GM23338 (cell line): ENCODE measurements around the gene NPY2R. TPM values are rescaled to one million over a fixed set of nuclear protein-coding genes. Genes with fewer than 3 reads are reported as not detected.

Experiments used
- ATAC-seq: fragments of 200-7000 bp; cut with Tn5 transposase; 3 replicates; pipeline ENCODE4 v1.9.1; 2020
- DNase-seq: peaks from one replicate; pipeline ENCODE4 v3.0.0-alpha.2; 2015; ENCODE audit warnings: low spot score
- H2AFZ ChIP-seq: fragments of 200-600 bp; sonication (generic); 2 replicates; pipeline ENCODE4 v1.8.0; 2016; ENCODE audit warnings: antibody characterized with exemption, mild to moderate bottlenecking, moderate library complexity
- H3F3A ChIP-seq: fragments of 200-600 bp; sonication (generic); replicated peaks from 2 replicates; pipeline ENCODE4 v1.8.0; 2017; ENCODE audit warnings: antibody characterized with exemption, mixed run types, low read depth
- H3K27ac ChIP-seq: fragments of 200-600 bp; sonication (generic); 2 replicates; pipeline ENCODE4 v1.6.1; 2016; ENCODE audit warnings: low read depth
- H3K27me3 ChIP-seq: fragments of 200-600 bp; sonication (generic); 2 replicates; pipeline ENCODE4 v1.8.0; 2016; ENCODE audit warnings: mild to moderate bottlenecking, mixed run types, moderate library complexity; ENCODE audit not compliant: insufficient read depth
- H3K36me3 ChIP-seq: fragments of 200-600 bp; sonication (generic); 2 replicates; pipeline ENCODE4 v1.8.0; 2016; ENCODE audit warnings: mild to moderate bottlenecking; ENCODE audit not compliant: insufficient read depth
- H3K4me1 ChIP-seq: fragments of 200-600 bp; sonication (generic); 2 replicates; pipeline ENCODE4 v1.8.0; 2016; ENCODE audit warnings: mild to moderate bottlenecking, moderate library complexity; ENCODE audit not compliant: insufficient read depth
- H3K4me2 ChIP-seq: fragments of 200-600 bp; sonication (generic); 2 replicates; pipeline ENCODE4 v1.7.1; 2017; ENCODE audit warnings: mixed run types
- H3K4me3 ChIP-seq: fragments of 200-600 bp; sonication (generic); 2 replicates; pipeline ENCODE4 v1.6.1; 2016; ENCODE audit warnings: mixed run types
- H3K79me2 ChIP-seq: fragments of 200-600 bp; sonication (generic); replicated peaks from 2 replicates; pipeline ENCODE4 v1.8.0; 2017; ENCODE audit warnings: mild to moderate bottlenecking; ENCODE audit not compliant: insufficient read depth
- H3K9me2 ChIP-seq: fragments of 200-600 bp; sonication (generic); 2 replicates; pipeline ENCODE4 v1.8.0; 2017; ENCODE audit not compliant: insufficient read depth
- H4K20me1 ChIP-seq: fragments of 200-600 bp; sonication (generic); replicated peaks from 2 replicates; pipeline ENCODE4 v1.8.0; 2017; ENCODE audit warnings: mild to moderate bottlenecking; ENCODE audit not compliant: insufficient read depth
- H3K27ac Mint-ChIP-seq: 2 replicates; pipeline ENCODE4 v1.8.0; 2020; ENCODE audit warnings: inconsistent platforms, mild to moderate bottlenecking, moderate library complexity, mixed read lengths
- H3K27me3 Mint-ChIP-seq: 3 replicates; pipeline ENCODE4 v1.8.0; 2022; ENCODE audit warnings: low read depth, mild to moderate bottlenecking, moderate library complexity, mixed read lengths, inconsistent platforms; ENCODE audit not compliant: insufficient read depth, poor library complexity
- H3K36me3 Mint-ChIP-seq: 3 replicates; pipeline ENCODE4 v1.8.0; 2021; ENCODE audit warnings: low read depth, mild to moderate bottlenecking, inconsistent platforms, moderate library complexity, mixed read lengths
- H3K4me1 Mint-ChIP-seq: 3 replicates; pipeline ENCODE4 v1.8.0; 2020; ENCODE audit warnings: mild to moderate bottlenecking, inconsistent platforms, mixed read lengths
- H3K4me3 Mint-ChIP-seq: 3 replicates; pipeline ENCODE4 v1.8.0; 2021; ENCODE audit warnings: moderate library complexity, mild to moderate bottlenecking, inconsistent platforms, mixed read lengths
- H3K9me3 Mint-ChIP-seq: 3 replicates; pipeline ENCODE4 v1.8.0; 2020; ENCODE audit warnings: moderate library complexity, mild to moderate bottlenecking, inconsistent platforms, mixed read lengths
- CREB1 ChIP-seq: fragments of 250-450 bp; sonication (Bioruptor Pico); IDR thresholded peaks from 2 replicates; pipeline ENCODE4 v1.5.0; 2020; ENCODE audit warnings: low read depth, mild to moderate bottlenecking, moderate library complexity
- CTCF ChIP-seq, 2 experiments: fragments of 200-600 bp in 1 of 2; sonication (generic) in 1 of 2; conservative IDR thresholded peaks; 2 replicates each; pipeline versions ENCODE4 v1.5.1 to v1.6.1; 2016 to 2017; ENCODE audit warnings: antibody characterized with exemption in 2 of 2, low read depth in 2 of 2, mild to moderate bottlenecking in 2 of 2, moderate library complexity in 1 of 2
- EZH2 ChIP-seq: fragments of 200-600 bp; sonication (generic); IDR thresholded peaks from one replicate; pipeline ENCODE4 v1.8.0; 2017; ENCODE audit warnings: antibody characterized with exemption, mild to moderate bottlenecking, low read depth; ENCODE audit not compliant: unreplicated experiment
- EZH2phosphoT487 ChIP-seq: fragments of 200-600 bp; sonication (generic); IDR thresholded peaks from one replicate; pipeline ENCODE4 v1.8.1; 2018; ENCODE audit warnings: antibody characterized with exemption; ENCODE audit not compliant: unreplicated experiment
- JUNB ChIP-seq: IDR thresholded peaks from one replicate; pipeline ENCODE4 v1.6.1; 2016; ENCODE audit warnings: antibody characterized with exemption; ENCODE audit not compliant: unreplicated experiment
- NANOG ChIP-seq: IDR thresholded peaks from 2 replicates; pipeline ENCODE4 v1.6.1; 2016; ENCODE audit warnings: antibody characterized with exemption, borderline replicate concordance
- POLR2AphosphoS5 ChIP-seq: IDR thresholded peaks from 2 replicates; pipeline ENCODE4 v1.6.1; 2016; ENCODE audit warnings: antibody characterized with exemption, low read depth
- REST ChIP-seq: IDR thresholded peaks from one replicate; pipeline ENCODE4 v1.6.1; 2018; ENCODE audit warnings: antibody characterized with exemption; ENCODE audit not compliant: unreplicated experiment
- STAT1 ChIP-seq: IDR thresholded peaks from one replicate; pipeline ENCODE4 v1.6.1; 2016; ENCODE audit warnings: antibody characterized with exemption; ENCODE audit not compliant: unreplicated experiment
- ZNF114 ChIP-seq: fragments of 250-450 bp; sonication (Bioruptor Pico); IDR thresholded peaks from 2 replicates; pipeline ENCODE4 v1.5.0; 2020; ENCODE audit warnings: mild to moderate bottlenecking, moderate library complexity
- ZNF331 ChIP-seq: fragments of 250-450 bp; sonication (Bioruptor Pico); IDR thresholded peaks from 2 replicates; pipeline ENCODE4 v1.5.0; 2020; ENCODE audit warnings: low read depth, mild to moderate bottlenecking, moderate library complexity
- polyA plus RNA-seq: library from polyadenylated mRNA; unstranded; fragments of >200 nt; fragmentation: Nextera tagmentation; extraction: Ambion mirVana; gene quantifications from 2 replicates; pipeline ENCODE4 v1.2.1, GENCODE V29; 2016
- total RNA-seq: library from RNA; depleted of rRNA; stranded (reverse); fragments of >200 nt; shearing (Covaris generic); gene quantifications from 2 replicates; pipeline ENCODE4 v1.2.3, GENCODE V29; 2014
- TF ChIP-seq, protein P1 (sequence below): IDR thresholded peaks from 2 replicates; pipeline ENCODE4 v1.6.1; 2016; ENCODE audit warnings: antibody characterized with exemption
- TF ChIP-seq, protein P2 (sequence below): fragments of 250-450 bp; sonication (Bioruptor Pico); IDR thresholded peaks from 2 replicates; pipeline ENCODE4 v1.5.0; 2020; ENCODE audit warnings: mild to moderate bottlenecking, moderate library complexity

The NPY2R gene
- total and polyA plus RNA-seq, 2 experiments from 2014 or later: 0.26 to 0.59 TPM

- H3K4me3 Mint-ChIP-seq: no peak overlapping the region
- no peaks in the 10 kb centered on the region for H3K27me3 Mint-ChIP-seq
- H3K9me2 ChIP-seq: no peaks in the 10 kb centered on the region
- no peaks in the 10 kb centered on the region for H3K79me2 ChIP-seq
- no peak overlapping the region for H3K27ac Mint-ChIP-seq
- H3F3A ChIP-seq: no peaks in the 10 kb centered on the region
- H3K27me3 ChIP-seq: no peaks in the 10 kb centered on the region
- TF ChIP-seq STAT1 (no peak), POLR2AphosphoS5 (no peak), CREB1 (CRISPR knock-in tag) (no peak), ZNF331 (CRISPR knock-in tag) (no peak), REST (no peak), JUNB (no peak), NANOG (no peak), ZNF114 (no peak), EZH2phosphoT487 (no peak), EZH2 (no peak), CTCF (conservative IDR thresholded peaks at IDR 0.05; ENCODE audit: low read depth in 2 of 2) (no peak)
- TF ChIP-seq, protein P1, sequence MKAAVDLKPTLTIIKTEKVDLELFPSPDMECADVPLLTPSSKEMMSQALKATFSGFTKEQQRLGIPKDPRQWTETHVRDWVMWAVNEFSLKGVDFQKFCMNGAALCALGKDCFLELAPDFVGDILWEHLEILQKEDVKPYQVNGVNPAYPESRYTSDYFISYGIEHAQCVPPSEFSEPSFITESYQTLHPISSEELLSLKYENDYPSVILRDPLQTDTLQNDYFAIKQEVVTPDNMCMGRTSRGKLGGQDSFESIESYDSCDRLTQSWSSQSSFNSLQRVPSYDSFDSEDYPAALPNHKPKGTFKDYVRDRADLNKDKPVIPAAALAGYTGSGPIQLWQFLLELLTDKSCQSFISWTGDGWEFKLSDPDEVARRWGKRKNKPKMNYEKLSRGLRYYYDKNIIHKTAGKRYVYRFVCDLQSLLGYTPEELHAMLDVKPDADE: no peak
- TF ChIP-seq, protein P2, sequence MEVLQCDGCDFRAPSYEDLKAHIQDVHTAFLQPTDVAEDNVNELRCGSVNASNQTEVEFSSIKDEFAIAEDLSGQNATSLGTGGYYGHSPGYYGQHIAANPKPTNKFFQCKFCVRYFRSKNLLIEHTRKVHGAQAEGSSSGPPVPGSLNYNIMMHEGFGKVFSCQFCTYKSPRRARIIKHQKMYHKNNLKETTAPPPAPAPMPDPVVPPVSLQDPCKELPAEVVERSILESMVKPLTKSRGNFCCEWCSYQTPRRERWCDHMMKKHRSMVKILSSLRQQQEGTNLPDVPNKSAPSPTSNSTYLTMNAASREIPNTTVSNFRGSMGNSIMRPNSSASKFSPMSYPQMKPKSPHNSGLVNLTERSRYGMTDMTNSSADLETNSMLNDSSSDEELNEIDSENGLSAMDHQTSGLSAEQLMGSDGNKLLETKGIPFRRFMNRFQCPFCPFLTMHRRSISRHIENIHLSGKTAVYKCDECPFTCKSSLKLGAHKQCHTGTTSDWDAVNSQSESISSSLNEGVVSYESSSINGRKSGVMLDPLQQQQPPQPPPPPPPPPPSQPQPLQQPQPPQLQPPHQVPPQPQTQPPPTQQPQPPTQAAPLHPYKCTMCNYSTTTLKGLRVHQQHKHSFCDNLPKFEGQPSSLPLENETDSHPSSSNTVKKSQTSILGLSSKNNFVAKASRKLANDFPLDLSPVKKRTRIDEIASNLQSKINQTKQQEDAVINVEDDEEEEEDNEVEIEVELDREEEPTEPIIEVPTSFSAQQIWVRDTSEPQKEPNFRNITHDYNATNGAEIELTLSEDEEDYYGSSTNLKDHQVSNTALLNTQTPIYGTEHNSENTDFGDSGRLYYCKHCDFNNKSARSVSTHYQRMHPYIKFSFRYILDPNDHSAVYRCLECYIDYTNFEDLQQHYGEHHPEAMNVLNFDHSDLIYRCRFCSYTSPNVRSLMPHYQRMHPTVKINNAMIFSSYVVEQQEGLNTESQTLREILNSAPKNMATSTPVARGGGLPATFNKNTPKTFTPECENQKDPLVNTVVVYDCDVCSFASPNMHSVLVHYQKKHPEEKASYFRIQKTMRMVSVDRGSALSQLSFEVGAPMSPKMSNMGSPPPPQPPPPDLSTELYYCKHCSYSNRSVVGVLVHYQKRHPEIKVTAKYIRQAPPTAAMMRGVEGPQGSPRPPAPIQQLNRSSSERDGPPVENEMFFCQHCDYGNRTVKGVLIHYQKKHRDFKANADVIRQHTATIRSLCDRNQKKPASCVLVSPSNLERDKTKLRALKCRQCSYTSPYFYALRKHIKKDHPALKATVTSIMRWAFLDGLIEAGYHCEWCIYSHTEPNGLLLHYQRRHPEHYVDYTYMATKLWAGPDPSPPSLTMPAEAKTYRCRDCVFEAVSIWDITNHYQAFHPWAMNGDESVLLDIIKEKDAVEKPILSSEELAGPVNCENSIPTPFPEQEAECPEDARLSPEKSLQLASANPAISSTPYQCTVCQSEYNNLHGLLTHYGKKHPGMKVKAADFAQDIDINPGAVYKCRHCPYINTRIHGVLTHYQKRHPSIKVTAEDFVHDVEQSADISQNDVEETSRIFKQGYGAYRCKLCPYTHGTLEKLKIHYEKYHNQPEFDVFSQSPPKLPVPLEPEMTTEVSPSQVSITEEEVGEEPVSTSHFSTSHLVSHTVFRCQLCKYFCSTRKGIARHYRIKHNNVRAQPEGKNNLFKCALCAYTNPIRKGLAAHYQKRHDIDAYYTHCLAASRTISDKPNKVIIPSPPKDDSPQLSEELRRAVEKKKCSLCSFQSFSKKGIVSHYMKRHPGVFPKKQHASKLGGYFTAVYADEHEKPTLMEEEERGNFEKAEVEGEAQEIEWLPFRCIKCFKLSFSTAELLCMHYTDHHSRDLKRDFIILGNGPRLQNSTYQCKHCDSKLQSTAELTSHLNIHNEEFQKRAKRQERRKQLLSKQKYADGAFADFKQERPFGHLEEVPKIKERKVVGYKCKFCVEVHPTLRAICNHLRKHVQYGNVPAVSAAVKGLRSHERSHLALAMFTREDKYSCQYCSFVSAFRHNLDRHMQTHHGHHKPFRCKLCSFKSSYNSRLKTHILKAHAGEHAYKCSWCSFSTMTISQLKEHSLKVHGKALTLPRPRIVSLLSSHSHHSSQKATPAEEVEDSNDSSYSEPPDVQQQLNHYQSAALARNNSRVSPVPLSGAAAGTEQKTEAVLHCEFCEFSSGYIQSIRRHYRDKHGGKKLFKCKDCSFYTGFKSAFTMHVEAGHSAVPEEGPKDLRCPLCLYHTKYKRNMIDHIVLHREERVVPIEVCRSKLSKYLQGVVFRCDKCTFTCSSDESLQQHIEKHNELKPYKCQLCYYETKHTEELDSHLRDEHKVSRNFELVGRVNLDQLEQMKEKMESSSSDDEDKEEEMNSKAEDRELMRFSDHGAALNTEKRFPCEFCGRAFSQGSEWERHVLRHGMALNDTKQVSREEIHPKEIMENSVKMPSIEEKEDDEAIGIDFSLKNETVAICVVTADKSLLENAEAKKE: no peak
- H2AFZ ChIP-seq: no peak overlapping the region
- no peak overlapping the region for H3K4me3 ChIP-seq
- H3K36me3 ChIP-seq: no peaks in the 10 kb centered on the region
- ATAC-seq (no peak), DNase-seq (no peak)
- H4K20me1 ChIP-seq: no peaks in the 10 kb centered on the region
- no peaks in the 10 kb centered on the region for H3K4me1 Mint-ChIP-seq
- H3K27ac ChIP-seq: no peak overlapping the region
- H3K9me3 Mint-ChIP-seq: no peaks in the 10 kb centered on the region
- no peak overlapping the region for H3K4me2 ChIP-seq
- H3K36me3 Mint-ChIP-seq: no peaks in the 10 kb centered on the region
- H3K4me1 ChIP-seq: no peaks in the 10 kb centered on the region
Observed at GRCh38 chr4:155227131-155227530, 18.7 kb downstream of the NPY2R start.
